Superior temporal gyrus (tissue), 1 donor: ENCODE measurements around the gene GPR158.

ENCODE experiments used
- DNase-seq: peaks from one replicate; pipeline ENCODE4 v3.0.0-alpha.2; 2016; ENCODE audit errors: extremely low spot score

Gene GPR158

GRCh38 chr10:25206693-25207414, 32.1 kb downstream of the GPR158 start:
- no peak for DNase-seq

- no peak for DNase-seq
These were observed 34.8 kb downstream of the GPR158 start for GRCh38 chr10:25209618-25210017.

GRCh38 chr10:25210265-25210664, 35.5 kb downstream of the GPR158 start:
- no peak for DNase-seq

- DNase-seq = no peak
These were observed 45.4 kb downstream of the GPR158 start for GRCh38 chr10:25220156-25220555.

- no peak for DNase-seq
These were observed 47.4 kb downstream of the GPR158 start for GRCh38 chr10:25222085-25222660.

- DNase-seq = peak; percentile 81
These were observed 52.2 kb downstream of the GPR158 start for GRCh38 chr10:25226775-25227682.

- DNase-seq = no peak
These were observed 57.0 kb downstream of the GPR158 start for GRCh38 chr10:25231751-25232150.

- DNase-seq = peak; percentile 59
These were observed 57.4 kb downstream of the GPR158 start for GRCh38 chr10:25232204-25232603.

- no peak for DNase-seq
These were observed 70.4 kb downstream of the GPR158 start for GRCh38 chr10:25245165-25245564.

GRCh38 chr10:25257646-25258045, 82.8 kb downstream of the GPR158 start:
- DNase-seq = no peak

GRCh38 chr10:25261110-25261509, 86.3 kb downstream of the GPR158 start:
- DNase-seq = no peak

GRCh38 chr10:25261558-25261957, 86.8 kb downstream of the GPR158 start:
- no peak for DNase-seq

- no peak for DNase-seq
These were observed 89.1 kb downstream of the GPR158 start for GRCh38 chr10:25263931-25264330.

- DNase-seq = no peak
These were observed 103.4 kb downstream of the GPR158 start for GRCh38 chr10:25278180-25278579.

GRCh38 chr10:25280076-25280475, 105.3 kb downstream of the GPR158 start:
- no peak for DNase-seq

- no peak for DNase-seq
These were observed 105.8 kb downstream of the GPR158 start for GRCh38 chr10:25280573-25280972.

- no peak for DNase-seq
These were observed 111.0 kb downstream of the GPR158 start for GRCh38 chr10:25285809-25286208.

GRCh38 chr10:25288181-25288580, 113.4 kb downstream of the GPR158 start:
- no peak for DNase-seq

GRCh38 chr10:25294032-25294926, 119.5 kb downstream of the GPR158 start:
- DNase-seq = peak; percentile 48

GRCh38 chr10:25296324-25296723, 121.5 kb downstream of the GPR158 start:
- no peak for DNase-seq

GRCh38 chr10:25297466-25297865, 122.7 kb downstream of the GPR158 start:
- DNase-seq = no peak

GRCh38 chr10:25300073-25300472, 125.3 kb downstream of the GPR158 start:
- DNase-seq = no peak
